Hepatic stellate cell (primary cell): ENCODE data around the gene FCRL4.
"Not testable (repeated sequence)": the region's sequence is repeated elsewhere in the genome, so short reads cannot be mapped to it uniquely, and the experiment has no call there.

Experiments
- DNase-seq: peaks from one replicate; pipeline ENCODE4 v3.0.0; 2011; ENCODE audit warnings: low spot score

The FCRL4 gene

DNA sequence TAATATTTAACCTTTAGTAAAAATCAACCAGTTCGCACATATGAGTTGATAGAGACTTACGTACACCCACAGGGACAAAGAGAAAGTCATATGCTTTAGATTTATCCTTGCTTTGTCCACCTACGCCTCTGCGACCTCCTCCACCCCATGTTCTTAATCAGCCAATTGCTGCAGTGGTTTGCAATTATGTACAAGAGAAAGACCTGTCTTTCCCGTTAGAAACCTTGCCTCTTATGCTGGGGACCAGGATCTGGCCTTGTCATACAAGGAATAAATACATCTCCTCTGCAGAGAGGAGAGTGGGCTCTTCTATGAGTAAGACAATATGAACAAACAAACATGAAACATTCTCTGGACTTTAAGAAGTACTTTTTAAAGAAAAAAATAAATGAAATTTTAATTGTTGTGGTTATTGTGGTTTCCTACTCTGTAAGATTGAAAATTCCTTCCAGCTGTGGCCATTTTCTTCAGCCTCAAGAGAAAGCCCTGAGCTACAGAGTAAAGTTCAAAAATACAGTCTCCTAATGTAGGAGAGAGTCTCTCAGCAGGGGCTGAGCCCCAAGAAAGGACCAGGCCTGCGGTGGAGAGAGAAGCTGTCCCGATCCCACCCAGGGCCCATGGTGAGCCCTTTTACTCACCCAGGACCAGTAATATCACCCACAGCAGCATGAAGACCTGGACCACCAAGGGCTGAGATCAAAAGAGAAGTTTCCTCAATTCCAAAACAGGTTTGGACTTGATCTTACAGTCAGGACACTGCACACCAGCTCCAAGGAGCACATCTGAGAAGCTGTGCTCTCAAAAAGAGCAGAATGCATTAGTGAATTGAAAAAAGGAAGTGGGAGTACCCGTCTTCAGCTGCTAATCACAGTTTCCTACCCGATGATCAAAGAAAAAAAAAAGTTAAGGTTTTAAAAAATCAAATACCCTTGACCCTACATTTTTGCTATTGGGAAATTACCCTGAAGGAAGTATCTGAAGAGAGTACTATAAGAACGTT is 45.9 kb downstream of the FCRL4 start, which contains the start of gene FCRL5:
FCRL5 (minus strand) TSS at position 822 of the 1,000 bp plus-strand sequence; CDS start at position 669, 153 bp downstream.
- no peak for DNase-seq

DNA sequence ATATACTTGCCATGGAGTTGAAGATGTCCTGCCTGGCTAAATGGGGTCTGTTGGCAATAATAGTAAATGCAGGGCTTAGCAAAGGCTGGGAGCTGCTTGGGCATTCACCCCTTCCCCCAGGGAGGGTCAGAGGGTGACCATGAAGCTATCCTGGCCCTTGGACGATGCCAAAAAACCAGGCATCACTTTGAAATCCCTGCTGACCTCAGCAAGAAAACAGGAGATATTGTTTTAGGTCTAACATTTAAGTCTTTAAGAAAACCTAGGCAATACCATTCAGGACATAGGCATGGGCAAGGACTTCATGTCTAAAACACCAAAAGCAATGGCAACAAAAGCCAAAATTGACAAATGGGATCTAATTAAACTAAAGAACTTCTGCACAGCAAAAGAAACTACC is 49.8 kb downstream of the FCRL4 start:
- DNase-seq = not testable (repeated sequence)

DNA sequence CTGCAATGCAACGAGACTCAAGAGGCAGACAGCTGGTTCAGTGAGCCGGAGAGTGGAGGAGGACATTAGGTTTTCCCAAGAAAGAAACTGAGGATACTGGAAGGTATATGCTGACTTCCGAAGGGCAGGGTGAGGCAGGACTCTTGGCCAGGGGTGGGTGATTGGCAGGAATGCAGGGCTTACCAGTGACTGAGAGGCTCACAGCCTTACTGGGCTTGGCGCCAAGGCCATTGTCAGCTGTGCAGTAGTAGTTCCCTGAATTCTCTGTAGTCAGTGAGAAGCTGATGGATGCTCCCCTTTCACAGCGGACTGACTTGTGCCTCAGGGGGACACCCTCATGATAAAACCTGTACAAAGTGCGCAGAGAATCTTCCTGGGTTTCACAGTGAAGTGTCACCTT is 55.2 kb downstream of the FCRL4 start:
- DNase-seq = no peak

DNA sequence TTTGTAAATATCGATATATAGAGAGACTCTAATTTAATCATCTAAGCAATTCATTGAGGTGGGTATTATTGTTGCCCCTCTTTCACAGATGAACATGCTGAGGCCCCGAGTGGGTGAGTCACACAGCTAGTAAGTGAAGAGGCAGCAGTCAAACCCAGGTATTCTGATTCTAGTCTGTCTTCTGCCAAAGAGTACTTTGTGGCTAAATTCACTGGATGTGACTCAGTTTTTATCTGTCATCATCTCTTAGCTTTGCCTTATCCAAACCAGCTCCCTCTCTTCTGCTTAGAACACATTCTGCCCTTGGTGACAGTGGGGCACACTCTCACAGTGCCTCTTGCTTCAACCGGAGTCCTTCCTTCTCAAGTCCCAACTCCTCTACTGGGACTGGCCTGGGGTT is 57.0 kb downstream of the FCRL4 start:
- DNase-seq = no peak

DNA sequence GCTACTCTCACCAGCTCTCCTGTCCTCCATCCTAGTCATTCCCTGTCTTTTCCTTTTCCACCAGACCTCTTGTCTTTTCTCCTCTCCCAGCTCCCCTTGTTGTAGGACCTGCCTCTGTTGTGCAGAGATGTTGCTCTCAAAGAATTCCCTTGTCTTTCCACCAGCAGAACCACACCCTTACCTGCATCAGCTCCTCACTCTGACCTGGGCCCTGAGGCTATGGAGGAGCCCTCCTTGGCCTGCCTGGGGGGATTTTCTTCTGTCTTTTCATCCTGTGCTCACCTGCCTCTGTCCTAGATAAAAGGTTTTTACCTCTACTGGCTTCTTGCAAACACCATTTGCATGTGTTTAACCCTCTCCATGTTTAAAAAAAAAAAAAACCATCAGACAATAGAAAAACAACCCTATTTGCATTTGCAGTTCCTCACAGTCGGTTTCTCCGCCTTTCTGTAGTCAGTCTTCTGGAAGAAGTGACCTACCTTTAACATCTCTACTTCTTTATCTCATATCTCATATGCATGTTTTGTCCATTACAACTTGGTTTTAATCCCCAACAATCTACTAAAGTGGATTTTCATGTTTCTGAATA is 57.6 kb downstream of the FCRL4 start:
- DNase-seq = no peak

DNA sequence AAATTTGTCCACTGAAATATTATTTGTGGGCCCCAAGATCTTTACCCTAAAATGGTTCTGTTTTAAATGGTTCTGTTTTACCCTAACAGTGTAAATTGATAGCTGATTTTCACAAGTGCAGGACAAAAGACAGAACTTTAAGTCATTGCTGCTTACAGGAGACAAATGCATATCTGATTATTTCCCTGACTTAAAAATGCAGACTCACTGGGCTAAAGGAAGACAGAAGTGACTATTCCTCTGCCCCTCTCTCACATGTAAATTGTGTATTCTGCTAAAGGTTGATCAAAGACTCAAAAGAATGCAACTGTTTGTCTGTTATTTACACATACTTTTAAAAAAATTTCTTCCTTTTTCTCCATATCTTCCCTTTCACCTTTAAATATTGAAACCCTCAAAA is 58.3 kb downstream of the FCRL4 start:
- DNase-seq = no peak

DNA sequence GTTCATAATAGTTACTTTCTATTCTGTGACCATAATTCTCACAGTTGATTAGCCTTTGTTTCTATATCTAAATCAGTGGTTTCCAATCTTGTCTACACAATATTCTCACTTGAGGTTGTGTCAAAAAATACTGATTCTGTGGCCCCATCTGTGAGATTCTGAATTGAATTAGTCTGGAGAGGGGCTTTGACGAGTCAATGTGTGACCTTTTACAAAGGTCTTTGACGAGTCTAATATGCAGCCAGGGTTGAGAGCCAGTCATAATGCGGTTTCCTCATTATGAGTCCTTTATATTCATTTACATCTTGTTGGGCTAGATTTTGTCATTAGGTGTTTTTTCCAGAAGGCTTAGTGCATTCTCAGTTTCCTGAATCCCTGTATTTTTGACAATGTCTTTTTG is 65.3 kb downstream of the FCRL4 start:
- DNase-seq = no peak

DNA sequence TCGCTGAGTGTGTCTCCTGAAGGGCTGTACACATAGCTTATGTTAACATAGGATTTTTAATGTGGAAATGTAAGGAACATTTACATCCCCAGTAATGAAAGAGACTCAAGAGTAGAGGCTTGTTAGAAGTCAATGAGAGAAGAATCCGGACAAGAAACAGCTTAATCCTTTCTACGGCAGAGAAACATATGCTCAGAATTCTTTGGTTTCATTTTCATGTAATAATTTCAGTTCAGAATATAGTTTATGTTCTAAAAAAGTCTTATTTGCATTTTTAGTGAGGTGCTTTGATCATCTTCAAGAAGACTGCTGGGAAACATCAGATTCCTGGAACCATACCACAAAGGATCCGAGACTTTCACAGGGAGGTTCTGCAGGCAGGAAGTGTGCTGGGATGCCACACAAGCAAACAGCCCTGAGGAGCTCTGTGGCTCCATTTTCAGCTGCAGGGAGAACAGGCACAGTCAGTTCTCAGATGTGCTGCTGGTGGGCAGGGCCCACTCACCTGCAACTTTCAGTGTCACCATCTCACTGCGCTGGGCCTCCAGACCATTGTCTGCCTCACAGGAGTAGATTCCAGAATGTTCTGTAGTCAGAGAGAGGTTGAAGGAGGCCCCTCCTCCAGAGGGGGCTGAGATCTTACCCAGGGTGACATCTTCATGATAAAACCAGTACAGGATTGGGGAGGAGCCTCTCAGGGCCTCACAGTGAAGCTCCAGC is 74.0 kb downstream of the FCRL4 start:
- DNase-seq = no peak
